CD4-positive, alpha-beta T cell treated with Interleukin-17A for 4 hours (primary cell): ENCODE data around the gene LRRC4C.

Experiments used
- DNase-seq: peaks from one replicate; pipeline ENCODE4 v3.0.0-alpha.2; 2020; ENCODE audit warnings: mixed read lengths

Gene LRRC4C

DNA sequence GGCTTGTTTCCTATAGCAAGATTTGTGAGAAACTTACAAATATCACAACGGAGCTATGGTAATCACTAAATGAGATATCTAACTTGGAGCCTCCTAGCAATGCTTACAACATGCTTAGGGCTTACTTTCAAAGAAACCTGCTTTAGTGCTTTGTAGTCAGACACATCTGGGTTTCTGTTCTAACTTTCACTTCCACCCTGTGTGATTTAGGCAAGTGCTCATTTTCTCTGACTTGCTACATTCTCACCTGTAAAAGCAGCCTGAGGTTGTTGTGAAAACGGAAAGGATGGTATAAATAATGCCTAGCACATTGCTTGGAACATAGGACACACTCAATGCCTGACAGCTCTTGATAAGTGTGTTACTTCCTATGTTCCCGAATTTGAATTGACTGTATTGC is 45.6 kb downstream of the LRRC4C start:
- DNase-seq = no peak

DNA sequence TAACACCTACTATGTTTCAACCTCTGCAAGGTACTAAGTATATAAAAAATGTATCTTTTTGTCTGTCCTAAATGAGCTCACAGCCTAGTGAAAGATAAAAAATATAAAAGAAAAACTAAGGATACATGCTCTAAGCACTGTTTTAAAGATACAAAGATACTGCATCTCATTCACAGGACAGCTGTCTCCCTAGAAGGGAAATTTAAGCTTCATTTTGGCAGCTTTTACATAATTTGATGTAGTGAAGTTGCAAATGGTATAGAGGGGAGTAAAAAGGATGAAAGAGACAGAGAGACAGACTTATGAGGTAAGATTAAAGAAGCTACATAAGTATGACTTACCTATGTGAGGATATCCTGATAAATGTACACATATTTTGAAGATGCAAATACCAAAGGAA is 53.6 kb downstream of the LRRC4C start:
- DNase-seq = no peak

- DNase-seq = no peak
Observed at GRCh38 chr11:41404109-41404508, 55.3 kb downstream of the LRRC4C start.

GRCh38 chr11:41403458-41403857 is 56.0 kb downstream of the LRRC4C start:
- DNase-seq = no peak

DNA sequence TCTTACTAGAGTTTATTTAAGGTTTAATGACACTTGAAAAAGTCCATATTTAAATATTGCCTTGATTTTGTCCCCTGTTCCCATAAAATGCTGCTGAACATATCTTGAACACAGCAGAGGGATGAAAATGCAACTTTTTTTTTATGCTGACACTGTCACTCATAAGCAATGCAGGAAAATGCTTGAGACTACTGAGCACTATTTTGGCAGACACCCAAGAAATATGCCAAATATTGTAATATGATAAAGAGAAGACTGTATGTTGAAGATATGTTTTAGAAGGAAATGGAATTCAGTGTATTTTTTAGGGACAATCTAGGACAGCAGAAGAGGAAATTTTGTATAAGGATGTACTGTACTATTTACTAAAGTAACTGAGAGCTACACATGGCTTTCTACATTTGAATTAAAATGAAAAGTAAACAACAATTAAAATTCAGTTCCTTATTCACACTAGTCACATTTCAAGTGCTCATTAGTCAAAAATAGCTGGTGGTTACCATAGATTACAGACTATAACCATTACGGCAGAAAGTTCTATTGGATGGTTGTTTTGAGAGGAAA is 58.6 kb downstream of the LRRC4C start:
- DNase-seq = no peak

GRCh38 chr11:41400124-41400523 is 59.3 kb downstream of the LRRC4C start:
- no peak for DNase-seq

DNA sequence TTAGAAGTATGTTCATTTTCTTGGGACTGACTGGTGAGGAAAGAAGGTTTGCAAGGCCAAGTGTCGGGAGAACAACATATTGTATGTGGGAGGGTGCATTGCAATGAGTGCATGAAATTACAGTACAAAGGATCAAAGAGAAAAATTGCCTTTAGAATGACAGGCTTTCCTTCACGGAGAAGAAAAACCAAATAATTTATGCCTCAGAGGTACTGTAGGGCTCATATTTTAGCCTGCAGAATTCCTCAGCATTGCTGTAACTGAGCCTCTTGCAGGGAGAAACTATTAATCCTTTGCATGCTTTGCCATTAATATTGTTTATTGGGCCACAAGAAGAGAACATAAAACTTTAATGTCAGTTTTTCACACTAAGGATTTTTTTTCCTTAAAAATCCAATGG is 60.1 kb downstream of the LRRC4C start:
- no peak for DNase-seq

- DNase-seq = no peak
Observed at GRCh38 chr11:41398175-41398574, 61.3 kb downstream of the LRRC4C start.

- DNase-seq = no peak
Observed at GRCh38 chr11:41394521-41395195, 64.8 kb downstream of the LRRC4C start.

DNA sequence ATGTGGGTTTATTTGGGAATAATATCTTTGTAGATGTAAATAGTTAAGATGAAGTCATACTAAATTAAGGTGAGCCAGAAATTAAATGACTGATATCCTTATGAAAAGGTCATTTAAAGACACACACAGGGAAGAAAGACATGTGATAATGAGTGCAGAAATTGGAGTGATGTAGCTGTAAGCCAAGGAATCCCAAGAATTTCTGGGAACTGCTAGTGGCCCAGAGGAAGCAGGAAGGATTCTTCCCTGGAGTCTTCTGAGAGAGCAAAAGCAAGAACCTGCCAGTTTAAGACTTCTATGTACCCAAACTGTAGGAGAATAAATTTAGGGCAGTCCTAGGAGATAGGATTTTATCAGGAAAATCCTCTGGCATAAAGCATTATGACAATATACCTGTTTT is 66.9 kb downstream of the LRRC4C start:
- no peak for DNase-seq

DNA sequence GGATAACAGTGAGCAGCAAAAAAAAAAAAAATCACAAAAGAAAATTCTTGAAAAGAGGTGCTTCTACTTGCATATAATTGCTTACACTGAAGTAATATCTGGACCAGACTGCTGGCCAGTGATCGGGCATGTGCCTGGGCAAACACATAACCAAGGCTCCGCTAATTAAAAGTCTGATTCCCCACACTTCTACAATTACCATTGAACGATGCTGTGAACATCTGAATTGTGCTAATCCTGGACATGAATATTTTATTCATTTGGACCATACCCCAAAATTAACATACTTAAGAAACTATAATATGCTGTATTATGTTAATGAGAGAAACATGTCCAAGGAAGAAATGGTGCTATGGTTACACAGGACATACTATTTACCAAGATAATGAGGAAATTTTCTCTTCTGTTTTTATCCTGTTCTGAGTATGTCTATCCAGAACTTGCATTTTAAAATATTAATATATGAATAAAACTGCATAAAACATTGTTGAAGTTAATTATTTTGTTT is 69.8 kb downstream of the LRRC4C start:
- DNase-seq = no peak

DNA sequence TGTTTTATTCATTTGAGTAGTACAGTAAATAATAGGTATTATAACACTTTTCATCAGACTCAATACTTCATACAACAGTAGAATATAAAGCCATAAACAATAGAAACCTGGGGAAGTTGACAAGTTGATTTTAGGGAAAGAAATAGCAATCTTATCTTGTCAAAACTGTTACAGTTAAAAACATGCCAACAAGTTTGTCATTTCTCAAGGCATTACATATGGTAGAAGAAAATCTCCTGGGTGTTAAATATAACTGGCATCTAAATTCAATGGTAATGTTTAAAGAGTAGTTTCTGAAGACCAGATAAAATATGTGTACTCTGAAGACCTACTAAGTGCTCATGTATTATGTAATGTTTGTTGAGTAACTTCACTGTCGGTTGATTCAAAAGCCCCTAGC is 75.1 kb downstream of the LRRC4C start:
- DNase-seq = no peak

- no peak for DNase-seq
Observed at GRCh38 chr11:41383768-41384167, 75.7 kb downstream of the LRRC4C start.

DNA sequence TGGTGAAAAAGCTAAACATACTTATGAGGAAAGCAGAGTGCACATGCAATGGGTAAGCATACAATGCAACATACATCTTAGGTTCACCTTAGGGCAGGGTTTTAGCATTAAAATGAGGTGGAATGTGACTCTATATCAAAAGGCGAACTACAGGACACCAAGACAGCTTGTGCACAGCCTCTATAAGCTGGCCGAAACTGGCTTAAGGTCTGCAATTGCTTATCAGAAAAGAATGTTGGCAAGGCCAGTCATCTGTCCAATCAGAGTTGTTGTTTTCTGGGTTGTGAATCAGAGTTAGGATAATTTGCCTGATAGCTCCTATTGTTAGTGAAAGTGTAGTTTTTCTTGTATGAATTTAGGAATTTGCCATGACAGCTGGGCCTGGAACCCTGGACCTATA is 76.5 kb downstream of the LRRC4C start:
- no peak for DNase-seq

DNA sequence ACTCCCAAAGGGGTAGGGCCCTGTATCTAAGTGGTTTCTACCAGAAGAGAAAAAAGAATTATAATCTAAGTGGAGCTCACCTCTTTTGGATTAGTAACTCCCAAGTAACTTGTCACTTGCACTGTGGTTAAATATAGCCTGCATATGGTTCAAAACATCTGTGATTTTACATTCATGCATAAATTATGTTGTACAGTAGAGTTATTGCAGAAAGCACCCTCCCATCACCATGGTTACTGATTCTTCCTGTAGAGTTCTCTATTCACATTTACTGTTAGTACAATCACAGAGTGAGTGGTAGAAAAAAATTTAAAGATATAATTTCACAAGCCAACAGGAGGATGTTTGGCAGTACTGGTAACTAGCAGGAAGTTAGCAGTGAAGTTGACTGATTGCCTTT is 80.4 kb downstream of the LRRC4C start:
- no peak for DNase-seq

DNA sequence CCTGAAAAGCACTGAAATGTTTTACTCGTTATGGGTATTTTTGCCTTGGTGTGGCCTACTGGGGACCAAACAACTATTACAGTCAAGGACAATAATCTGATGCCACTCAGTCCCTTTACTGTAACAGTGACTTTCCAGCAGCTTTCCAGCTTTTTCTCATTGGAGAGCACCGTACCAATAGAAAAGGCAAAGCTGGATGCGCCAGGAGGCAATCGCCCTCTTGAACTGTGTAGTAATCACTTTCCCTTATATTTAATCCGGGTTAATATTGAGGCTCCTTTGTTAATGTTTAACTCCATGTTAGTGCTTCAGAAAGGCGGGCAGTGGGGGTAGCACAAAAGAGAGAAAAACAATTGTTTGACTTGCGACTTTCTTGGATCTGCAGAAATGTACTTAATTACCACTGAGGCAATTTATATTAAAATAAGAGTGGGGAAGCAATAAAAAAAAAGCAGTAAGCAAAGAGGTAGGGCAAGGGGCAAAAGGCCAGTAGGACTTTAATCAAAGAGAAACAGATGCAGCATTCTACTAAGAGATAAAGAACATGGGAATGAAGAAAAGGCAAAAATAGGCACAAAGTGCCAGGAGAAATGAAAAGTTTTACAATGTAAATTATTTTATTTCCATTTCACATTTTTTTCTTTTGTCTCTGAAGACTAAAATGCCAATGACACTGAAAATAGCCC is 81.6 kb downstream of the LRRC4C start:
- no peak for DNase-seq

GRCh38 chr11:41351825-41352224 is 107.6 kb downstream of the LRRC4C start:
- no peak for DNase-seq

DNA sequence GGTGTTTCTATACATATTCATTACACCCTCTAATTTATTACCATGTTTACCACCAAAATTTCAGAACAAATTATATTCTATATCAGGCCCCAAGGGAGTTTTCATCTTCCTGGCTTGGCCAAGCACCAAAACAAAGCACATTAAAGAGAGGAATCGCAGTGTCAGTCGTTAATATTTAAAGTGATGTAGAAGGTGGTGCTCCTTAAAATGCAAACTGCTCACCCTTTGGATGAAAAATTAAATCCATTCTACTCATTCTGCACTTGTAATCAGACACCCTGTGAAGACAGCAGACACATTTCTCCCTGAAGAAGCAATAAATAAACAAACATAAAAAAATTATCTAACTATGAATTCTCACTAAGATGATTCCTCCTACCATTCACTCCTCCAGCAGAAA is 113.4 kb downstream of the LRRC4C start:
- no peak for DNase-seq

GRCh38 chr11:41334007-41334933 is 125.2 kb downstream of the LRRC4C start:
- no peak for DNase-seq

- DNase-seq = no peak
Observed at GRCh38 chr11:41333357-41333756, 126.1 kb downstream of the LRRC4C start.

DNA sequence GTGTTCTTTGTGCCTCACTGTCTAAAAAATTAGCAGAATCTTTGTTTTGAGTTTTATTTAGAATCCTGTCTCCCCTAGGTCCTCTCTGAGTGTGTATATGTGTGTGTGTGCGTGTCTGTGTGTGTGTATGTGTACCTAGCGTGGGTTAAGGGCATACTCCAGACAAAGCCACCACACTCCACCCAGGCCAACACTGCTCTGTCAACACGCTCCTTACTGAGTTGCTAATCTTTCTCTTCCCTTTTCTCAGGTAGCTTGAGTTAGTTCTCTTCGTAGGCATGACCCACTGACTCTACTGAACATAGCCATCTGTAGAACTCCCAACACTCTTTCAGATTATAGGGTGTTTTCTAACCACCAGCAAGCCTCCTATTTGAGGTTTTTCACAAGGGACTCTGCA is 131.1 kb downstream of the LRRC4C start:
- no peak for DNase-seq

GRCh38 chr11:41323446-41323845 is 136.0 kb downstream of the LRRC4C start:
- DNase-seq = no peak

- no peak for DNase-seq
Observed at GRCh38 chr11:41320653-41321052, 138.8 kb downstream of the LRRC4C start.
